Subcutaneous abdominal adipose tissue (tissue), 5 donors: Measurements from ENCODE around the gene CAV1.

Experiments used
- H3K27ac ChIP-seq: one replicate; pipeline ENCODE4 v1.7.0; 2013; ENCODE audit warnings: low read depth, mild to moderate bottlenecking, inconsistent platforms, low read length, moderate library complexity
- H3K27me3 ChIP-seq, 5 donors: one replicate each; pipeline ENCODE4 v1.7.0; 2013; ENCODE audit warnings: low read length in 5 of 5, inconsistent platforms in 1 of 5; ENCODE audit not compliant: control insufficient read depth in 5 of 5, insufficient read depth in 4 of 5
- H3K36me3 ChIP-seq, 5 donors: one replicate each; pipeline ENCODE4 v1.7.0; 2013; ENCODE audit warnings: low read length in 5 of 5; ENCODE audit not compliant: control insufficient read depth in 5 of 5, insufficient read depth in 5 of 5
- H3K4me1 ChIP-seq, 5 donors: one replicate each; pipeline ENCODE4 v1.7.0; 2013; ENCODE audit warnings: low read length in 5 of 5, mild to moderate bottlenecking in 3 of 5, moderate library complexity in 1 of 5; ENCODE audit not compliant: control insufficient read depth in 5 of 5, insufficient read depth in 5 of 5
- H3K4me3 ChIP-seq, 5 donors: one replicate each; pipeline ENCODE4 v1.7.0; 2013; ENCODE audit warnings: low read length in 5 of 5, low read depth in 1 of 5
- H3K9ac ChIP-seq, 5 donors: one replicate each; pipeline ENCODE4 v1.7.0; 2013; ENCODE audit warnings: low read length in 5 of 5, mild to moderate bottlenecking in 4 of 5, moderate library complexity in 3 of 5
- H3K9me3 ChIP-seq, 5 donors: one replicate each; pipeline ENCODE4 v1.7.0; 2013; ENCODE audit warnings: low read length in 5 of 5; ENCODE audit not compliant: control insufficient read depth in 5 of 5
- donor health status: healthy.
- donor health status: healthy.
- donor health status: healthy.
- donor health status: healthy.
- donor health status: healthy.

The CAV1 gene

DNA sequence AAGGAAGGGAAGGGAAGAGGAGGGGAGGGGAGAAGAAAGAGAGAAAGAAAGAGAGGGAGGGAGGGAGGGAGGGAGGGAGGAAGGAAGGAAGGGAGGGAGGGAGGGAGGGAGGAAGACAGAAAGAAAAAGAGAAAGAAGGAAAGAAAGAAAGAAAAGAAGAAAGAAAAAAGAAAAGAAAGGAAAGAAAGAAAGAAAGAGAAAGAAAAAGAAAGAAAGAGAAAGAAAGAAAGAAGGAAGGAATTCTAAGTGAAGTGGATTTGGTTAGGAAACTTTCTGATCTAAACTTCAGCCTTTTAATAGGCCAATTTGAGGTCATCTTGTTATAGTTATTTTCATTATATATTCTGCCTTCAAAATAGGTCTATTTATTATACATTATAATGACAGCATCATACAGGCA, 21.0 kb upstream of the CAV1 start:
- Histone ChIP-seq H3K9ac (no peak overlapping the region), H3K27ac (peak overlapping the region; percentile 79), H3K36me3 (peaks cover 5 to 18% (median 7%) of the 10 kb centered on the region in 5 donors), H3K27me3 (no peaks in the 10 kb centered on the region), H3K4me3 (peak overlapping the region in 1 of 5 donors; percentile 32), H3K4me1 (peaks cover 2 to 51% (median 46%) of the 10 kb centered on the region in 5 donors), H3K9me3 (no peaks in the 10 kb centered on the region)

DNA sequence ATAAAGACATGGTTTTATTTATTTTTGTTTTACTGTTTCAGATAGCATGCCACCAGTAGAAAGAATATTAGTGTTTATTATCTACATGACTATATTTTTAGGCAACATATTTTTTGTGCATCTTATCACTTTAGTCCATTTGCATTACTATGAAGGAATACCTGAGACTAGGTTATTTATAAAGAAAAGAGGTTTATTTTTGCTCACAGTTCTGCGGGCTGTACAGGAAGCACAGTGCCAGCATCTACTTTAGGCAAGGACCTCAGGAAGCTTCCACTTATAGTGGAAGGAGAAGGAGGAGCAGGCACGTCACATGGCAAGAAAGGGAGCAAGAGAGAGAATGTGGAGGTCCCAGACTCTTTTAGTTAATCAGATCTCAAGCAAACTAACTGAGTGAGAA, 19.6 kb upstream of the CAV1 start:
- peak overlapping the region in 1 of 5 donors; percentile 55 for H3K9ac ChIP-seq
- peaks cover 0 to 48% (median 46%) of the 10 kb centered on the region in 5 donors for H3K4me1 ChIP-seq
- no peaks in the 10 kb centered on the region for H3K9me3 ChIP-seq
- H3K4me3 ChIP-seq = no peak overlapping the region
- peaks cover 5 to 22% (median 7%) of the 10 kb centered on the region in 5 donors for H3K36me3 ChIP-seq
- H3K27me3 ChIP-seq = no peaks in the 10 kb centered on the region
- peak overlapping the region; percentile 79 for H3K27ac ChIP-seq

DNA sequence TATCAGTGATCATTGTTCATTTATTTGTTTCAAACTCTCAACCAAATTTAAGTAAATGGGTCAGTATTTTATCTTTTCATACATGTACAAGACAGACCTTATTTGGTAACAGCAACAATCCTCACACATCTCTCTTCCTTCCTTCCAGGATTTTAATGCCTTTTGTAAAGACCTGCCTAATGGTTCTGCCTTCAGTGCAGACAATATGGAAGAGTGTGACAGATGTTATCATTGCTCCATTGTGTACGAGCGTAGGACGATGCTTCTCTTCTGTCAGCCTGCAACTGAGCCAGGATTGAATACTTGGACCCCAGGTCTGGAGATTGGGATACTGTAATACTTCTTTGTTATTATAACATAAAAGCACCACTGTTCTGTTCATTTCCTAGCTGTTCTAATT, 19.0 kb upstream of the CAV1 start:
- peak overlapping the region; percentile 79 for H3K27ac ChIP-seq
- H3K9me3 ChIP-seq = no peaks in the 10 kb centered on the region
- H3K36me3 ChIP-seq = peaks cover 5 to 22% (median 7%) of the 10 kb centered on the region in 5 donors
- H3K4me1 ChIP-seq = peaks cover 0 to 44% (median 40%) of the 10 kb centered on the region in 5 donors
- no peaks in the 10 kb centered on the region for H3K27me3 ChIP-seq
- H3K9ac ChIP-seq = no peak overlapping the region
- no peak overlapping the region for H3K4me3 ChIP-seq

DNA sequence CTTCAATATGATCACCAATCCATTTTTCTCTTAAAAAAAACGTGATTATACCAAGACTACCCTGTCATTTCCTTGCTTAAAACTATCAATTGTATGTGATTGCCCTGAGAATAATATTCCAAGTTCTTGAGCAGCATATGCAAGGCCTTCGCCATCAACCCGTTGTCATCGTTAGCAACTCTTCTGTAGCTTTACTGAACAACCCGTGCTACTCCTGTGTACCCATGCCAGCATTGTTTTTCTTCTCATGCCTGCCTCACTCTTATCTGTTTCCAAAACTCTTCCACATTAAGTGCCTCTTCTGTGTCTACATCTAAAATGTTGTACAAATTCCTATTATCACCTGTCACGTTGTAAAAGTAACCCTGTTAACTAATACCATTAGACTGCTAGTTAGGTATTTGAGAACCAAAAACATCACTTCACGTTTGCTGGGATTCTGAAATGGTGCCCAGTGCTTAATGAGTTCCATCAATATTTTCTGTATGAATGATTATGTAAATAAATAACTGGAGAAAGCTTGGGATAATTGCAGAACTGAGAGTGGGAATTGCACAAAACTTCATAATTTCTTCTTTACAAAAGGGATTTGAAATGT, 14.8 kb upstream of the CAV1 start:
- H3K27ac ChIP-seq = peak overlapping the region; percentile 82
- H3K9me3 ChIP-seq = no peaks in the 10 kb centered on the region
- H3K27me3 ChIP-seq = no peaks in the 10 kb centered on the region
- H3K4me1 ChIP-seq = peaks cover 0 to 31% (median 17%) of the 10 kb centered on the region in 5 donors
- no peak overlapping the region for H3K9ac ChIP-seq
- no peak overlapping the region for H3K4me3 ChIP-seq
- peaks cover 5 to 22% (median 7%) of the 10 kb centered on the region in 5 donors for H3K36me3 ChIP-seq

DNA sequence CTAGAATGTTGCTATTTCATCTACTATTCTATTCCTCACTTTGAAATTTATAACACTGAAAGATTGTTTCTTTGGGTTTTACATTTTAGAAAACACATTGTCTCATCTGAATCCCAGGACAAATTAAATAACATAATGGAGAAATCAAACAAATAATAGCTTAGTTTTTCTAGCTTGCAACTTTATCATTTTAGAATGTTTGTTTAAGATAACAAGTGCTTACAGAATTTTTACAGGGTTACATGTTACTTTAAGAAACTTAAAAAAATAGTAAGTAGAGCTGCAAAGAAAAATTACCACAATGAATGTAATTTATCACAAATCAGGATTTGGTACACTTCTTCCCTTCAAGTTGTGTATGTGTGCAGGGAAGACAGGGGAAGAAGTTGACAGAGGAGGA, 14.0 kb upstream of the CAV1 start:
- Histone ChIP-seq H3K4me1 (peaks cover 0 to 29% (median 11%) of the 10 kb centered on the region in 5 donors), H3K36me3 (peaks cover 3 to 21% (median 5%) of the 10 kb centered on the region in 5 donors), H3K9ac (no peak overlapping the region), H3K4me3 (no peak overlapping the region), H3K27ac (peak overlapping the region; percentile 82), H3K9me3 (no peaks in the 10 kb centered on the region), H3K27me3 (no peaks in the 10 kb centered on the region)

DNA sequence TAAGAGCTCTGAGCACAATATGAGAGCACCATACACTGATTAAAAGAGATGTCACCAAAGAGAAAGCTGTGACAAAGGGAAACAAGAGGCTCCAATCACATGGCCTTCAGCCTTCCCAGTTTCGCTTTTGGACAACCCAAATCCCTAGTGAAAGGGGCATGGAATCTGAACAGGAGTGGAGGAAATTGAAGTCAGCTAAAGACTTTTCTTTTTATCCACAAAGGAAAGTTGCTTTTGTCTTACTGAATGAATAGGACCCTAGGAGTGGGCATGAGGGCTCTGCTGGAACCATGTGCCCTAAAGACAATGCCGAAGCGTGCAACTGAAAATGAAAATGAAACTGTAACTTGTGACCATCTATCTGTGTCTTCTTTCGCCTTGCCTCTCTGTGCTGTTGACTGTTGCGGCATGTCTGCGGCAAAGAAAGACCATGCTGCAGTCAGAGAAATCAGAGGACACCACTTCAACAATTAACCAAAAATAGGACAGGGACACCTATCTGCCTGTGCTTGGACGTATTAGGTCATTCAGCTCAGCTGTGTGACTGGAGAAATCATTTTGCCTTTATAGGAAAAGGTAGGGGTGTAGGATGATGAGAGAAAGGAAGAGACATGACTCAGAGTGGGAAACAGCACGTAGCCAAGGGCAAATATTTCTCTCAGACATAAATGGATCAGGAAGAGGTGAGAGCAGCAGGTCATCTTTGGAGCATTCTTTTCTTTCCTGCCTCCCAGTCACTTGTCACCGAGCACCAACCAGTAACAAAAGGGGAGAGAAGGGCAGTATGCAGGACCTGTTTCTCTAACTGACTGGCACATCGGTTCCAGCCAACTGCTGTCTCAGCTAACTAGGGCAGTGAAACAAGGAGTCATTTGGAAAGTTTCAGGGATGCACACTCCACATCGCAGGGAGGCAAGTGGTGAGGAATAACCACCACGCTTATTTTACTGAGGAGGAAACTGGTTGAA, 13.0 kb upstream of the CAV1 start:
- H3K4me1 ChIP-seq = peaks cover 0 to 27% (median 9%) of the 10 kb centered on the region in 5 donors
- no peaks in the 10 kb centered on the region for H3K9me3 ChIP-seq
- H3K27me3 ChIP-seq = no peaks in the 10 kb centered on the region
- peak overlapping the region; percentile 82 for H3K27ac ChIP-seq
- peak overlapping the region; percentile 19 to 70 (median 64) for H3K4me3 ChIP-seq
- peaks cover 0 to 12% (median 4%) of the 10 kb centered on the region in 5 donors for H3K36me3 ChIP-seq
- peak overlapping the region in 2 of 5 donors; percentile 6 to 64 for H3K9ac ChIP-seq

DNA sequence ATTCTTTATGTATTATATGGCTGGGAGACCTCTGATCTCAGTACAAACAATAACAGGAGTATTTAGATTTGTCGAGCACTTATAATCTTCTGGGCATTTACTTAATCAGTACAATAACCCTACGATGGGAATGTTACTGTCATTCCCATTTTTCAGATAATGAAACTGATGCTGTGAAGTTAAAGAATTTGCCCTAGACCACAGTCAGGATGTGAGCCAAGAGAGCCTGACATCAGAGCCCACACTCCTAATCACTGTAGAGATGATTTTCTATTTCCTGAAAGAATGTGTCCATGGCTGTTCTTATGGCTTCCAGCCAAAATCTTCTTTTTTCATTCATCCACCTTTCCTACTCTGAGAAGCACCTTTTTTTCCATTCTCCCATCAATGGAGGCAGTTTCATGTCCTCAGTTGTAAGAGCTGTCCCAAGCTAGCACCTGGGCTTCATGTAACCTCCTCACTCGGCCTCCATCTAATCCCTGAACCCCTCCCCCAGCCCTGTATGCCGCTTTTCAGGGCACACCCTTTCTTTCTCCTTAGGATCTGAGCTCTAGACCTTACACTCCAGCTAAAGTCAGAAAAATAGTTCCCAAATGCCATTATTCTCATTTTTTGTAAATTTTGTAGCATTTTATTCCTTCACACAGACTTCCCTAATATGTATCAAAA, 12.2 kb upstream of the CAV1 start:
- H3K36me3 ChIP-seq = peaks cover 0 to 6% (median 0%) of the 10 kb centered on the region in 5 donors
- H3K4me3 ChIP-seq = peak overlapping the region in 4 of 5 donors; percentile 62 to 70 (median 67)
- peak overlapping the region; percentile 82 for H3K27ac ChIP-seq
- H3K9ac ChIP-seq = peak overlapping the region in 1 of 5 donors; percentile 64
- H3K9me3 ChIP-seq = no peaks in the 10 kb centered on the region
- H3K4me1 ChIP-seq = peaks cover 0 to 27% (median 9%) of the 10 kb centered on the region in 5 donors
- no peaks in the 10 kb centered on the region for H3K27me3 ChIP-seq

DNA sequence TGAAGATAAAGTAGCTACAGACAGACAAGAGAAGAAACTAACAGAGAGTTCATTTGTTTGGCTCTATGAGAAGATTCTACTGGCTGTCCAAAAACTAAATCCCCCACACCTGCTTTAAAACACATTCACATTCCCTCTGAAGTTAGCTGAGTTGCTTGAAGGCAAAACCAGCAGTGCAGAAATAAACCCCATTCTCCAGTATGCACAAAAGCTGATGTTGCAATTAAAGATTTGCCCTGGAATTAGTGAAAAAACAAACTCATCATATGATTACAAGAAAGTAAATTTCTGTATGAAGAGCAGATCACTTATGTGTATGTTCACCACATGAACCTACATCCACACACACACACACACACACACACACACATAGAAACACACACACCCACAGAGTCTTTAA, 9.3 kb upstream of the CAV1 start:
- Histone ChIP-seq H3K4me3 (no peak overlapping the region), H3K9ac (no peak overlapping the region), H3K9me3 (no peaks in the 10 kb centered on the region), H3K4me1 (peaks cover 0 to 21% (median 6%) of the 10 kb centered on the region in 5 donors), H3K36me3 (no peaks in the 10 kb centered on the region), H3K27ac (no peak overlapping the region), H3K27me3 (no peaks in the 10 kb centered on the region)

DNA sequence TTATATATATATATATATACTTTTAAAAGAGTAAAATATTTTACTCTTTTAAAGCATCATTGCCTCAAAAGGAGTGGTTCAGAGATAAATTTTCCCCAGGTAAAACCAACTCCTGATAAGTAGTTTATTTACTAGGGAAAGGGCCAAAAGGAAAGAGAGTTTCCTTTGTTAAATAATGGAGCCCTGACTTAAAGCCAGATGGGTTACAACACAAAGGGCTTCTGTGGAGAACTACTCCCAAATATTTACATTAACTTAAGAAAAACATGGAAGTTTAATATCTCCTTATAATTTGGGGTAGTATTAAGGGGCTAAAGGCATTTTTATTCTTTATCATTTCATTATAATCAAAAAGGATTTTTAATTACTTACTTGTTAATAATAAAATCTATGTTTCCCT, 8.5 kb upstream of the CAV1 start:
- no peaks in the 10 kb centered on the region for H3K9me3 ChIP-seq
- no peaks in the 10 kb centered on the region for H3K27me3 ChIP-seq
- H3K4me3 ChIP-seq = no peak overlapping the region
- H3K36me3 ChIP-seq = no peaks in the 10 kb centered on the region
- H3K9ac ChIP-seq = no peak overlapping the region
- H3K27ac ChIP-seq = no peak overlapping the region
- peaks cover 0 to 19% (median 3%) of the 10 kb centered on the region in 5 donors for H3K4me1 ChIP-seq
